Ishikawa (cell line): ENCODE data around the gene KRTAP12-2.
"Not testable (repeated sequence)": the region's sequence is repeated elsewhere in the genome, so short reads cannot be mapped to it uniquely, and the experiment has no call there.

Experiments
- CEBPB ChIP-seq: IDR thresholded peaks from 2 replicates; pipeline ENCODE4 v1.6.1; 2012
- CREB1 ChIP-seq: IDR thresholded peaks from 2 replicates; pipeline ENCODE4 v1.6.1; 2012; ENCODE audit warnings: low read depth
- EGR1 ChIP-seq: IDR thresholded peaks from 2 replicates; pipeline ENCODE4 v1.6.1; 2012
- EP300 ChIP-seq: IDR thresholded peaks from 2 replicates; pipeline ENCODE4 v1.6.1; 2012; ENCODE audit warnings: borderline replicate concordance
- FOXM1 ChIP-seq: IDR thresholded peaks from 2 replicates; pipeline ENCODE4 v1.6.1; 2012; ENCODE audit warnings: low read depth, borderline replicate concordance
- MAX ChIP-seq: IDR thresholded peaks from 2 replicates; pipeline ENCODE4 v1.6.1; 2012
- NFIC ChIP-seq: IDR thresholded peaks from 2 replicates; pipeline ENCODE4 v1.6.1; 2012
- RAD21 ChIP-seq: IDR thresholded peaks from 2 replicates; pipeline ENCODE4 v1.6.1; 2012; ENCODE audit warnings: low read depth
- REST ChIP-seq: IDR thresholded peaks from 2 replicates; pipeline ENCODE4 v1.6.1; 2012; ENCODE audit warnings: low read depth, mild to moderate bottlenecking
- TAF1 ChIP-seq: IDR thresholded peaks from 2 replicates; pipeline ENCODE4 v1.6.1; 2012; ENCODE audit warnings: low read depth, mild to moderate bottlenecking
- TCF12 ChIP-seq: IDR thresholded peaks from 2 replicates; pipeline ENCODE4 v1.6.1; 2012; ENCODE audit warnings: low read depth
- TEAD4 ChIP-seq: IDR thresholded peaks from 2 replicates; pipeline ENCODE4 v1.6.1; 2012
- USF1 ChIP-seq: IDR thresholded peaks from 2 replicates; pipeline ENCODE4 v1.6.1; 2012
- YY1 ChIP-seq: IDR thresholded peaks from 2 replicates; pipeline ENCODE4 v1.6.1; 2012; ENCODE audit warnings: low read depth
- ZBTB7A ChIP-seq: IDR thresholded peaks from 2 replicates; pipeline ENCODE4 v1.6.1; 2012; ENCODE audit warnings: low read depth

The KRTAP12-2 gene

GRCh38 chr21:44647222-44647552 lies 19.5 kb downstream of the KRTAP12-2 start:
- TF ChIP-seq EGR1 = no peak
- no peak for TF ChIP-seq TAF1
- TF ChIP-seq NFIC = no peak
- TF ChIP-seq YY1 = no peak
- TF ChIP-seq MAX = no peak
- no peak for TF ChIP-seq ZBTB7A
- TF ChIP-seq TEAD4 = no peak
- TF ChIP-seq FOXM1 = no peak
- TF ChIP-seq RAD21 = no peak
- TF ChIP-seq REST = no peak
- no peak for TF ChIP-seq USF1
- TF ChIP-seq TCF12 = no peak
- no peak for TF ChIP-seq CEBPB
- TF ChIP-seq EP300 = no peak

GRCh38 chr21:44646366-44647221 lies 20.1 kb downstream of the KRTAP12-2 start, which contains the start of gene KRTAP10-11:
Gene KRTAP10-11 (plus strand): TSS chr21:44646414. CDS start chr21:44646459, 45 bp downstream.
- TF ChIP-seq TCF12, FOXM1, MAX: not testable (repeated sequence)

- TF ChIP-seq EGR1 = no peak
- TF ChIP-seq CREB1 = no peak
- no peak for TF ChIP-seq YY1
- TF ChIP-seq RAD21 = no peak
- TF ChIP-seq EP300 = no peak
- TF ChIP-seq TAF1 = no peak
- TF ChIP-seq TEAD4 = no peak
Measured at GRCh38 chr21:44644878-44645277, 21.8 kb downstream of the KRTAP12-2 start.

- TF ChIP-seq RAD21 (no peak), CREB1 (no peak), CEBPB (no peak), MAX (no peak), REST (no peak), EP300 (no peak), EGR1 (no peak), ZBTB7A (no peak), TCF12 (no peak), USF1 (no peak), NFIC (no peak), FOXM1 (no peak), TAF1 (no peak), YY1 (no peak), TEAD4 (no peak)
Measured at GRCh38 chr21:44643741-44644310, 22.9 kb downstream of the KRTAP12-2 start.

- TF ChIP-seq TCF12 (no peak), TAF1 (no peak), REST (no peak), MAX (no peak), ZBTB7A (no peak), CEBPB (no peak), TEAD4 (no peak), RAD21 (no peak), YY1 (no peak), CREB1 (no peak), EGR1 (no peak), EP300 (no peak), NFIC (no peak), USF1 (no peak), FOXM1 (no peak)
Measured at GRCh38 chr21:44640761-44641160, 26.0 kb downstream of the KRTAP12-2 start.
